GM18867 (cell line): Measurements from ENCODE around the gene ITPR3.
A peak's percentile ranks its signal among the peaks of the same experiment; 100 is the strongest.
"Not testable (repeated sequence)": the region's sequence is repeated elsewhere in the genome, so short reads cannot be mapped to it uniquely, and the experiment has no call there.

Experiments
- ATAC-seq: cut with Tn5 transposase; IDR thresholded peaks from one replicate; pipeline ENCODE4 v1.9.1; 2021; ENCODE audit warnings: mild to moderate bottlenecking, moderate library complexity; ENCODE audit not compliant: unreplicated experiment

ITPR3 gene

GRCh38 chr6:33610779-33611732, 10.1 kb upstream of the ITPR3 start:
- ATAC-seq, result no peak

DNA sequence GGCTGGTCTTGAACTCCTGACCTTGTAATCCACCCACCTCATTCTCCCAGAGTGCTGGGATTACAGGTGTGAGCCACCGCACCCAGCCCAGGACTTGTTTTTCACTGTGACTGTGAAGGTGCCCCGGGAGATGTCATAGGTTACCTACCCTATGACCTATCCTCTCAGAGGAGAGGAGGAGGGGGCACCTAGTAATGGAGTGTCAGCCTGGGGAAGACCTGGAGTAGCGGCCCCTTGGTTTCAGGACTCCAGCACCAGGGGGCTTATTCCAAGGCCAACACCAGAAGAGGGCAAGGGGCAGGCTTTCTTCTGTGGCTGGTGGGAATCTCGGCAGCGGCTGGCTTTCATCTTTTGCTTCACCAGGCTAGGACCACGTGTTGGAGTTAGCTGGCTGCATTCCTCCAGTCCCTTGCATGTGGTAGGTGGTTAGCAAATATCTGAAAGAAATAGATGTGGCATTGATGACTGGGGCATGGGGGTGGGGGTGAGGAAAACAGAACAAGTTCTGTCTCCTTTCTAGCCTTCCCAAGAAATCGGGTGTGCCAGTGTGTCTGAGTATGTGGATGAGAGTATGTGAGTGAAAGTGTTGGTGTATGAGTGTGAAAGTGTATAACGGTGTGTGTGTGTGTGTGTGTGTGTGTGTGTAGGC, 7.9 kb upstream of the ITPR3 start:
- no peak for ATAC-seq

DNA sequence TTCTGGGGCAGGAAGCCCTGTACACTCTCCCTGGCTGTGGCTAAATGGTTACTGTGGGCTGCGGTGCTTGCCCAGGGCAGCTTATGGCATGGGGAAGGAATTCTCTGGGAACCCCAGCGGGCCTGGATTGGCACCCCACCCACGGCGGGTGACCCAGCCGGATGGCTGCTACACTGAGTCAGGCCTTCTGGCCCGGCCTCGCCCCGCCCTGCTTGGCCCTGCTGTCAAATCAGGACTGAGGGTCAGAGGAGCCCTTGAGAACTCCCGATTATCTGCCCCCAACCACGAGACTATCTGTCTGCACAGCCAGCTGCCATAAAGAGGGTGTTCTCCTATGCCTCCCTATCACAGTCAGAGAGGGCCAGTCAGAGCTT, 7.3 kb upstream of the ITPR3 start:
- no peak for ATAC-seq

DNA sequence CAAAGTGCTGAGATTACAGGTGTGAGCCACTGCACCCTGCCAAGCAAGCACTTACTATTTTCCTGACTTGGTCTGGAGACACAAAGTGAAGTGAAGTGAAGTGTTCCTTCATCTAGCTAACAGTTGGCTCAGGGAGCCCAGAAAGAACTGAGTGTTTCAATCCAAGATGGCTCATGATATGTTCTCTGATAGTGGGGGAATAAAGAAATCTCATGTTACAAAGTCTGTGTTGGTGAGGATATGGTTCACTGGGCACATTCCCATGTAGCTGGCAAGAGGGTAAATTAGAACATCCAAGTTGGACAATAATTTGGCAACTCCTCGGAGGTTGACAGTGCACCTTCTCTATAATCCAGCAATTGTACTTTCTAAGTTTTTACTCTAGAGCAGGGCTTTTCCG, 5.0 kb upstream of the ITPR3 start:
- ATAC-seq, result no peak

DNA sequence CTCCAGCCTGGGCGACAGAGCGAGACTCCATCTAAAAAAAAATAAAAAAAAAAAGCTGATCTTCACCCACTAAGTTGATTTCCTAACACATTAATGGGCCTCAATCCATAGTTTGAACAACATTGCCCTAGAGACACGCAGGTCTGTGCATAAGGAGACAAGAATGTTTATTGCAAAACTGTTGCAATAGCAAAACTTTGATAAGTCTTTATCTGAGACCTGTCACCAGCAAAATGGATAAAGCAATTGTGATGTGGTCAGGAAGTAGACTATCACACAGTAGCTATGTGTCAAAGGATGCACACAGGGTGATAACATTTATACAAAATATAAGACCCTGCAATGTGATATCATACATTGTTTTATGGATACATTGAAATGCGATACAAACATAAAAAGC, 4.2 kb upstream of the ITPR3 start:
- no peak for ATAC-seq

DNA sequence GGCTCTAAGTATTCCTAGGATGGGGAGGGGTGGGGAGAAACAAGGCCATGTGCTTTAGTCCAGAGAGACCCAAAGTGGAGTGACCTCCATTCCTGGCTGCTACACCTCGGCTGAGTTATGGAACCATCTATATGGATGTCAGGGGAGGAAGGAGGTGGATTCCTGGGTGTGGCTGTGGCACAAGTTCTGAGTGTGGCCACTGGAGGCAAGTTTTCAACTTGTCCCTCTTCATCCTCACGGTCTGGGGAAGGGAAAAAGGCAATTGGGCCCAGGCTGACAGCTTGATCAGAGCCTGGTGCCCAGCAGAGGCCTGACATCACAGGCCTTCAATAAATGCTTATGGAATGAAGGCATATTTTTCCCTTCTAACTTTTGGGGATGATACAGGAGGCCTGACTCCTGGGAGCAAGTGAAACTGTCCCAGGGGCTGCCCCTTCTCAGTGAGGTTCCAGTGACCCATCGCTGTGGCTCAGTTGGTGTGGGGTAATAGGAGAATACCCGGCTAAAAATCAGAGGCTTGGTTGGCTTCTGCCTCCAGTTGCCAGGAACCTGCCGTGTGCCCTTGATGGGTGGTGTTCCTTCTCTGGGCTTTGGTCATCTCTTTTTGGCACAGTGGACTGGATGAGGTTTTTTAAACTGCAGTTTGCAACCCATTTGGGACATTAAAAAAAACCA, 1.8 kb upstream of the ITPR3 start:
- no peak for ATAC-seq

- ATAC-seq, result no peak
Observed at GRCh38 chr6:33620158-33620855, 815 bp upstream of the ITPR3 start.

- peak; percentile 23 for ATAC-seq
Observed at GRCh38 chr6:33621711-33622388, 728 bp downstream of the ITPR3 start.

DNA sequence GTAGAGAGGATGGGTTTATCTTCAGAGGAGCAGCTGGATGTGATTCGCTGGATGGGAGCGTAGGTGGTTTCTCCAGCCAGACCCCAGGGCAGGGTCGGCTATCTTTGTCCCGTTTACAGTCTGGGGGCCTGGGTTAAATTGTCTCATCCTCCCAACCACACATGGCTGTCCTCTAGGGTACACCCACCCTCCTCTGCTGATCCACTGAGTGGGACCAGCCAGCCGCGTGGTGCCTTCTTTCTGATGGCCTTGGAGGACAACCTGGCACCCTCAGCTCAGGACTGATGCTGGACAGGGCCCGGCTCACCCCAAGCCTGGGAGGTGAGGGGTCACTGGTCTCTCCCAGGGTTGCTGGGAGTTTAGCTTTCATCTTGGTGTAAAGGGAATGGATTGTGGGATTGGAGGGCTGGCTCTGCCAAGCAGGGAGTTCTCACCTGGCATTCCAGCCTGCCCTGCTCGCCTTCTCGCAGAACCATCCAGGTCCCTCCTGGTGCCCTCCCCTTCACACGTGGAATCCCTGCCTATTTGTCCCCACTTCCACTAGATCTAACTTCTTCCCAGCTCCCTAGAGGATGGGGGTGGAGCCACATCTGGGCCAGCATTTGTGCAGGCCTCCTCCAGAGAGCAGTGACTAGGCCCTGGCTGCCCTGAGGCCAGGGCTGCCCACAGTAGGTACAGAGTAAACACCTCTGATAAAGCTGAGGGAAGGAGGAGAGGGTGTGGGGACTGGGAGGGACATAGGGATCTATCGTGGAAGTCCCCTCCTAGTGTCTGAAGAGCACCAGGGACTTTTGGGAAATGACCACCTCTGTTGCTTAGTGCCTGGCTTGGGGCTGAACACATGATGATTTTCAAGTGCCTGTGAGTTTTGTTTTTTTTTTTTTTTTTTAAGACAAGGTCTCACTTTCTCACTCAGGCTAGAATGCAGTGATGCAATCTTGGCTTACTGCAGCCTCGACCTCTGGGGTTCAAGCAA, 1.6 kb downstream of the ITPR3 start:
- no peak for ATAC-seq

GRCh38 chr6:33623895-33624381, 2.8 kb downstream of the ITPR3 start:
- no peak for ATAC-seq

DNA sequence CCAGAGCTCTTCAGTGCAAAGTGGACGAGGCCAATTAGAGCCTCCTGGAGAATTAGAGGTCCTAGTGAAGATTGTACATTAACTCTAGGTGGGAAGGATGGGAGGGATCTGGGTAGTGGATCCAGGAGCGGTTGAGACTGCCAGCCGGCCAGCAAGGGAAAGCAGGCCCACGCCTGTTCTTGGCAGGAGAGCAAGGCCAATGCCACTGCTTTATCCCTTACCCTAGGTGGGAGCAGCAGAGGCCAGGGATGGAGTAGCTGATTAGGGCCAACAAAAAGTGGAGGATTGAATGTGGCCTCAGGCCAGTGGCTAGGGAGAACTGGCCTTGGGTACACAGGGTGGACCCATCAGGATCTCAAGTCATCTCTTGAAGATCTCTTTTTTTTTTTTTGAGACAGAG, 3.7 kb downstream of the ITPR3 start:
- ATAC-seq, result no peak

DNA sequence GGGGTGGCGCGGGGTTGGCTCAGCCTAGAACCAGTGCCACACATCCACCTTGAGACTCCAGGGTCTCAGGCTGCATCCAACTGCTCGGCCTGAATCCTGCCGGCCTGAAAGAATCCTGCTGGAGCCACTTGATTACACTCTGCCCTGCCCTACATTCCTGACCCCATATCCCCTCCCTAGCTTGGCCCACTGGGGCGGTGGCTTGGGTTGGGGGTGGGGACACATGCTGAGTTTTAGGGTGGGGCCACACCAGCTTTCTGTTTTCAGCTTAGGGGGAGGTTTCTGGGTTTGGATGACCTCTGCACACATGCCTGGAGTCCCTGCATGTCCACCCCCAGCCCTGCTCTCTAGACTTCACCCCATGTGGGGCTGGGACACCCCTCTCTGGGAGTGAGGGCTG, 6.8 kb downstream of the ITPR3 start:
- ATAC-seq, result no peak

DNA sequence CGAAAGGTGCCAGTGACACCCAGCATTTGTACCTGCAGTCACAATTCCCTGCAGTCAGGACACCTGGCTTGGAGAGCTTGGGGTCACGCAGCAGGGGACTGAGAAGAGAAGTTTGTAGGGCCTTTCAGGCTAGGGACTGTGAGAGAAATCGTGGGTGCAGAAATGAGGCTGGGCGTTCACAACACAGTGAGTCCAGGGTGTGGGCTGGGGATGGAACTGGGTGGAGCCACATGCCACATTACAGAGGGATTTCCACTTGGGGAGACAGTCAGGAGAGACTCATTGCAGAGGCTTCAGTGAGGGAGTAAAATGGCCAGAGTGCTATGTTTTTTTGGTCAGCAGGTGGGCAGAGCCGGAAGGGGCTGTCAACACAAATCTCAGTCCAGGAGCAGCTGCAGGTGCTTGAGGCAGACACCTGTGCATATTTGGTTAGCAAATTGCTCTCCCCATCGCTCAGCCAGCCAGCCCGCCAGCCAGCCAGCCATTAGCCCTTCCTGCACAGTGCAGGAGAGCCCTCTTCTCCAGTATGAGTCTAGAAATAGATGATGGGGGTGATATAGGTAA, 7.4 kb downstream of the ITPR3 start:
- no peak for ATAC-seq

DNA sequence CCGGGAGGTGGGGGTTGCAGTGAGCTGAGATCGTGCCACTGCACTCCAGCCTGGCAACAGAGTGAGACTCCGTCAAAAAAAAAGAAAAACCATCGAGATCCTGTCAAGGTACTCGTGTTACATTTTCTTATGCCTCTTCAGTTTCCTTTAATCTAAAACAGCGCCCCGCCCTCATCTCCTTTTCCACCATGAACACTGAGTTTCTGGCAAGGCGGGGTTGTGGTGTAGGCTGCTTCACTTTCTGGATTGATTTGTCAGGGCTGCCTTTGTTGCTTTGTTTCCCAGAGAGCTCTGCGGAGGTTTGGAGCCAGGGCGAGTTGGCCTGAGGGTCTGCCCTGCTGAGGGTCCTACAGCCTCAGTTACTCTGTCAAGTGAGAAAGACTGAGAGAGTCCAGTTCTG, 8.9 kb downstream of the ITPR3 start:
- no peak for ATAC-seq

GRCh38 chr6:33631521-33631920, 10.4 kb downstream of the ITPR3 start:
- ATAC-seq, result not testable (repeated sequence)

- ATAC-seq, result no peak
Observed at GRCh38 chr6:33631971-33632557, 10.9 kb downstream of the ITPR3 start.

GRCh38 chr6:33632558-33633039, 11.5 kb downstream of the ITPR3 start:
- ATAC-seq, result no peak

DNA sequence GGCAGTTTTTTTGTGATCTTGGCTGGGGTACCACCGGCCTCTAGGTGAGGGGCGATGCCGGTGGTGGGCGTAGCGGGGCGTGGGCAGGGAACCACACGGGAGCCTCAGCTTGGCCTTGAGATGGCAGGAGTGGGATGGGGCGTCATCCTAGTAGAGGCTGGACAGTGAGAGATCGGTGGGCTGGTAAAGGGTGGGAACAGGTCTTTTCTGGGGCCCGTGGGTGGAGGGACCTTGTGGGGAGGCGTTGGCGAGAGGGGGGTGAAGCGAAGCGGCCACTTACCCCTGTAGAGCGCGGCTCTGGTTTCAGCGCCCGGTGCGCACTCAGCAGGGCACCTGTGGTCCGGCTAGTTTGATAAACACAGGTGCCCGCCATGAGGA, 12.0 kb downstream of the ITPR3 start:
- no peak for ATAC-seq
